Testis (tissue), 2 donors: Measurements from ENCODE around the gene HOXA2.

Experiments used
- POLR2A ChIP-seq: fragments of 450-650 bp; IDR thresholded peaks from one replicate; pipeline ENCODE4 v1.6.1; 2017; ENCODE audit warnings: antibody characterized with exemption, mild to moderate bottlenecking, moderate library complexity
- TF ChIP-seq, protein P1 (sequence below), 3 experiments: fragments of 450-650 bp in 2 of 3; fragments of 200-600 bp in 1 of 3; sonication (generic) in 1 of 3; IDR thresholded peaks; one replicate each; pipeline ENCODE4 v1.5.1; 2016 to 2019; ENCODE audit warnings: antibody characterized with exemption in 3 of 3, mild to moderate bottlenecking in 2 of 3, moderate library complexity in 1 of 3

GRCh38 chr7:27091105-27091504, 11.4 kb downstream of the HOXA2 start:
- TF ChIP-seq, protein P1, sequence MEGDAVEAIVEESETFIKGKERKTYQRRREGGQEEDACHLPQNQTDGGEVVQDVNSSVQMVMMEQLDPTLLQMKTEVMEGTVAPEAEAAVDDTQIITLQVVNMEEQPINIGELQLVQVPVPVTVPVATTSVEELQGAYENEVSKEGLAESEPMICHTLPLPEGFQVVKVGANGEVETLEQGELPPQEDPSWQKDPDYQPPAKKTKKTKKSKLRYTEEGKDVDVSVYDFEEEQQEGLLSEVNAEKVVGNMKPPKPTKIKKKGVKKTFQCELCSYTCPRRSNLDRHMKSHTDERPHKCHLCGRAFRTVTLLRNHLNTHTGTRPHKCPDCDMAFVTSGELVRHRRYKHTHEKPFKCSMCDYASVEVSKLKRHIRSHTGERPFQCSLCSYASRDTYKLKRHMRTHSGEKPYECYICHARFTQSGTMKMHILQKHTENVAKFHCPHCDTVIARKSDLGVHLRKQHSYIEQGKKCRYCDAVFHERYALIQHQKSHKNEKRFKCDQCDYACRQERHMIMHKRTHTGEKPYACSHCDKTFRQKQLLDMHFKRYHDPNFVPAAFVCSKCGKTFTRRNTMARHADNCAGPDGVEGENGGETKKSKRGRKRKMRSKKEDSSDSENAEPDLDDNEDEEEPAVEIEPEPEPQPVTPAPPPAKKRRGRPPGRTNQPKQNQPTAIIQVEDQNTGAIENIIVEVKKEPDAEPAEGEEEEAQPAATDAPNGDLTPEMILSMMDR (IDR thresholded peaks at IDR 0.05): no peak
- TF ChIP-seq POLR2A: no peak
